Nephron (organoid): Measurements from ENCODE around the gene AGRP.
"Not testable (repeated sequence)": the region's sequence is repeated elsewhere in the genome, so short reads cannot be mapped to it uniquely, and the experiment has no call there.

ENCODE experiments used
- H3K27ac Mint-ChIP-seq, 3 experiments: 2 replicates each; pipeline ENCODE4 v1.8.0; 2020; ENCODE audit warnings: mixed read lengths in 3 of 3, mild to moderate bottlenecking in 2 of 3, moderate library complexity in 1 of 3
- H3K27me3 Mint-ChIP-seq: 2 replicates; pipeline ENCODE4 v1.8.0; 2021; ENCODE audit warnings: low read depth, mild to moderate bottlenecking, moderate library complexity, mixed read lengths
- H3K36me3 Mint-ChIP-seq: 2 replicates; pipeline ENCODE4 v1.8.0; 2020; ENCODE audit warnings: low read depth, mixed read lengths
- H3K4me1 Mint-ChIP-seq: 2 replicates; pipeline ENCODE4 v1.8.0; 2020; ENCODE audit warnings: mixed read lengths
- H3K4me3 Mint-ChIP-seq, 3 experiments: 2 replicates each; pipeline ENCODE4 v1.8.0; 2020; ENCODE audit warnings: mild to moderate bottlenecking in 3 of 3, mixed read lengths in 3 of 3, moderate library complexity in 2 of 3
- H3K9me3 Mint-ChIP-seq: 2 replicates; pipeline ENCODE4 v1.8.0; 2020; ENCODE audit warnings: mixed read lengths
- CTCF ChIP-seq, 3 experiments: fragments of 200-600 bp; sonication (generic); IDR thresholded peaks; one replicate each; pipeline ENCODE4 v1.5.0; 2021; ENCODE audit warnings: antibody characterized with exemption in 3 of 3; ENCODE audit not compliant: unreplicated experiment in 3 of 3

Gene AGRP

DNA sequence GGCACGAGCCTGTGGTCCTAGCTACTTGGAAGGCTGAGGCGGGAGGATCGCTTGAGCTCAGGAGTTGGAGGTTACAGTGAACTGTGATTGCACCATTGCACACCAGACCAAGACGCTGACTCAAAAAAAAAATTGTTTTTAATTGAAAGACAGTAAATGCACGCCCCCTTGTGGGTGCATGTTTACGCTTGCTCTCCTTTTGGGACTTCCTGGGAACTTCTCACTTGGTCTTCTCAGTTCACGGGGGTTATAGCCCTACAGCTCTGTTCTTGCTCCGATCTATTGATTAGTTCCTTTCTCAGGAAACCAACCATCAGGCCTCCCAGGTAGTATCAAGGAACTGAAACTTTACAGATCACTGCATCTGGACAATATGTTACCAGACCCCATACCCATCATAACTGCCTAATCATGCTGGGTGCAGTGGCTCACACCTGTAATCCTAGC lies 31.1 kb upstream of the AGRP start:
- H3K9me3 Mint-ChIP-seq, result no peaks in the 10 kb centered on the region
- no peaks in the 10 kb centered on the region for H3K36me3 Mint-ChIP-seq
- peaks cover 8% of the 10 kb centered on the region for H3K4me1 Mint-ChIP-seq
- peak; percentile 57 to 70 (median 68) for TF ChIP-seq CTCF (IDR thresholded peaks at IDR 0.05; ENCODE audit: unreplicated experiment in 3 of 3)
- H3K27ac Mint-ChIP-seq, result peak overlapping the region in 2 of 3 experiments; percentile 34 to 72
- no peak overlapping the region for H3K4me3 Mint-ChIP-seq
- no peaks in the 10 kb centered on the region for H3K27me3 Mint-ChIP-seq

DNA sequence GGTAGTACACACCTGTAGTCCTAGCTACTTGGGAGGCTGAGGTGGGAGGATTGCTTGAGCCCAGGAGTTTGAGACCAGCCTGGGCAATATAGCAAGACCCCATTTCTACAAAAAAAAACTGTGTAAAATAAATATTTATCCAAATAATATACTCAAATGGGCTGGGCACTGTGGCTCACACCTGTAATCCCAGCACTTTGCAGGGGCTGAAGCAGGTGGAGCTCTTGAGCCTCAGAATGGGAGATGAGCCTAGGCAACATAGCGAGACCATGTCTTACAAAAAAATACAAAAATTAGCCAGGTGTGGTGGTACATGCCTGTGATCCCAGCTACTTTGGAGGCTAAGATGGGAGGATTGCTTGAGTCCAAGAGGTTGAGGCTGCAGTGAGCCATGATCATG lies 30.5 kb upstream of the AGRP start:
- not testable (repeated sequence) for H3K27me3 Mint-ChIP-seq, H3K4me3 Mint-ChIP-seq, H3K4me1 Mint-ChIP-seq, H3K27ac Mint-ChIP-seq, H3K36me3 Mint-ChIP-seq, H3K9me3 Mint-ChIP-seq

- H3K27me3 Mint-ChIP-seq, result peaks cover 10% of the 10 kb centered on the region
- H3K4me3 Mint-ChIP-seq, result no peak overlapping the region
- peaks cover 7% of the 10 kb centered on the region for H3K4me1 Mint-ChIP-seq
- H3K36me3 Mint-ChIP-seq, result no peaks in the 10 kb centered on the region
- no peaks in the 10 kb centered on the region for H3K9me3 Mint-ChIP-seq
- TF ChIP-seq CTCF (IDR thresholded peaks at IDR 0.05; ENCODE audit: unreplicated experiment in 3 of 3), result no peak
- H3K27ac Mint-ChIP-seq, result no peak overlapping the region
Measured at GRCh38 chr16:67509016-67509415, 25.7 kb upstream of the AGRP start.

GRCh38 chr16:67506468-67506867 lies 23.1 kb upstream of the AGRP start:
- H3K27ac Mint-ChIP-seq, result no peak overlapping the region
- H3K4me1 Mint-ChIP-seq, result peaks cover 12% of the 10 kb centered on the region
- no peaks in the 10 kb centered on the region for H3K36me3 Mint-ChIP-seq
- H3K9me3 Mint-ChIP-seq, result no peaks in the 10 kb centered on the region
- TF ChIP-seq CTCF (IDR thresholded peaks at IDR 0.05; ENCODE audit: unreplicated experiment in 3 of 3), result no peak
- H3K27me3 Mint-ChIP-seq, result peaks cover 10% of the 10 kb centered on the region
- no peak overlapping the region for H3K4me3 Mint-ChIP-seq

DNA sequence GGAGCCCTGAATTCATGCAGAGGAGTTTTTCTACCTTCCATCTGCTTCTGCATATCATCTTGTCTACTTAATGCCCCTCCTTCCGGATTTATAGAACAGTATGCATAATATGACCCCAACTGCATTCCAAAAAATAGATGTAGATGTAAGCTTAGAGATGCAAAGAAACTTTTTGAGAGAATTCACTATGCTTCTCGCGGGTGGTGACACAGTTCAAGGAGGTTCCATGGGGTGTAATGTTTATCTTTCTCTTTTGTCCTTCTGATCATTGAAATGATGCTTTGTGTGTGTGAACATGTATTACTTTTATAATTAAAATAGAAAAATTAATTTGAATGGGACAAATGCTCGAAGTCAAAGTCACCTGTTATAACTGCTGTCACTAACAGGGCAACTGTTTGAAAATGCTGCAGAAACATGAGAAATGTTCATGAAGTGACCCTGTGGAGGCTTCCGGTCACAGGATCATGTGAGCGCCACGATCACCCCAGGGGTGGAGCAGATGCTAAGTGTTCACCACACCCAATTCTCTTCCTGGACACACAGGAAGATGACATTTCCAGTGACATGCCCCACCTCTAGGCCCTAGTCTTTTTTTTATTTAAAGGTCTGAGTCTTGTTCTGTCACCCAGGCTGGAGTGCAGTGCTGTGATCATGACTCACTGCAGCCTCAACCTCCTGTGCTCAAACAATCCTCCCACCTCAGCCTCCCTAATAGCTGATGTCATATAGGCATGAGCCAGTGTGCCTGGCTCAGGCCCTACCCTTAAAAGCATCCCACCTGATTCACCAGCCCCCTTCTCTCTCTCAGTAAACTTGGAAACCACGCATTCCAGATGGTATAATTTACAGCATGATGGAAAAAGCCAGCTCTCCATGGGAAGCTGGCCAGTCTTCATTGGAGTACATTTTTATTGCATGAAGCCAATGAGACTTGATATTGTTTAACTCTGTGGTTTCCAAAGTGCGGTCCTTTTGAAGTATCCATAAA lies 21.0 kb upstream of the AGRP start:
- peak overlapping the region in 2 of 3 experiments; percentile 8 to 60 for H3K27ac Mint-ChIP-seq
- peaks cover 12% of the 10 kb centered on the region for H3K4me1 Mint-ChIP-seq
- H3K4me3 Mint-ChIP-seq, result no peak overlapping the region
- H3K36me3 Mint-ChIP-seq, result no peaks in the 10 kb centered on the region
- TF ChIP-seq CTCF (IDR thresholded peaks at IDR 0.05; ENCODE audit: unreplicated experiment in 3 of 3), result no peak
- no peaks in the 10 kb centered on the region for H3K9me3 Mint-ChIP-seq
- H3K27me3 Mint-ChIP-seq, result peaks cover 10% of the 10 kb centered on the region

DNA sequence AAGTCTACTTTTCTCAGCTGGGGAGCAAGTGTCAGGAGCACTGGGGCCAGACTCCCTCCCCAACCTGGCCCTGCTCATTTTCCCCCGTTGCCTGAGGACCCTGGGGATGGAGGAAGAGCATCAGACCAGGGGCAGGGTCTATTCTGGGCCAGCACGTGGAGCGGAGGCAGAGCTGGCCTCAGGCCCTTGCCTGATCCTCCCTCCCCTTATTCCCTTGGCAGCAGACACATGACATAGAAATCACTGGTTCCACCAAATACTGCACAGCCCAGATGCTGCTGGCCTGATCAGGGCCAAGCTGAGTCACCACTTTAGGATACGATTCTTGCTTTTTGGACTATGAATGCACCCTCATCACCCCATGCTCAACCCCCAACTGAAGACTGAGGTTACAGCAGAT lies 15.8 kb upstream of the AGRP start:
- H3K27me3 Mint-ChIP-seq, result no peaks in the 10 kb centered on the region
- H3K4me3 Mint-ChIP-seq, result no peak overlapping the region
- no peaks in the 10 kb centered on the region for H3K36me3 Mint-ChIP-seq
- H3K4me1 Mint-ChIP-seq, result peaks cover 6% of the 10 kb centered on the region
- H3K9me3 Mint-ChIP-seq, result no peaks in the 10 kb centered on the region
- peak overlapping the region in 1 of 3 experiments; percentile 30 for H3K27ac Mint-ChIP-seq
- TF ChIP-seq CTCF (IDR thresholded peaks at IDR 0.05; ENCODE audit: unreplicated experiment in 3 of 3), result no peak
